Measurements from ENCODE around the gene TBPL1. TPM values are rescaled to one million over a fixed set of nuclear protein-coding genes. Genes with fewer than 3 reads are reported as not detected.

The TBPL1 gene
- total and polyA plus RNA-seq, 2 of the 13 experiments (the other 11 are each of a cell fraction or from before 2014, with no cell fraction given): 25.3 to 39.3 TPM

- ATAC-seq: peak; percentile 88
- Histone ChIP-seq H3K9ac (ENCODE audit: insufficient read depth, low read depth, low read length) (no peak overlapping the region), H4K20me1 (ENCODE audit: insufficient read depth, low read length) (no peaks in the 10 kb centered on the region), H3K79me2 (ENCODE audit: insufficient read depth, low read length) (no peaks in the 10 kb centered on the region), H3K4me3 (replicated peaks in 1 of 3; ENCODE audit: insufficient read depth in 1 of 3, low read depth in 2 of 3, low read length in 3 of 3) (no peak overlapping the region), H3K36me3 (replicated peaks in 1 of 2; ENCODE audit: control insufficient read depth in 1 of 2, insufficient read depth in 2 of 2, low read length in 2 of 2) (no peaks in the 10 kb centered on the region), H3K27ac (ENCODE audit: extremely low read length, insufficient read depth, low read length) (no peak overlapping the region), H3K9me3 (ENCODE audit: low read length) (peaks cover 6% of the 10 kb centered on the region), H3K4me1 (ENCODE audit: insufficient read depth, low read length) (no peaks in the 10 kb centered on the region), H2AFZ (ENCODE audit: low read length) (no peak overlapping the region), H3K4me2 (ENCODE audit: low read depth, low read length) (no peak overlapping the region), H3K27me3 (ENCODE audit: control insufficient read depth in 1 of 2, insufficient read depth in 2 of 2, low read length in 2 of 2) (0 out of 5 replicates have a peak, but pooled peaks cover 0 to 2% of the 10 kb centered on the region in 2 experiments)
- peak; percentile 16 for DNase-seq (ENCODE audit: low spot score)
- WGBS (ENCODE audit: low lambda C conversion rate): 13% methylated on average over 3 of the region's 3 CpGs
- intact Hi-C loops (cut with micrococcal nuclease; ENCODE audit: unreplicated experiment): no loop called here
- no TSS peak for BruUV-seq (replicated peaks)
- TF ChIP-seq PRDM4 (CRISPR knock-in tag; IDR thresholded peaks at IDR 0.05; ENCODE audit: borderline replicate concordance) (no peak), RXRB (CRISPR knock-in tag; IDR thresholded peaks at IDR 0.05; ENCODE audit: borderline replicate concordance) (no peak), CEBPB (IDR thresholded peaks at IDR 0.05; ENCODE audit: borderline replicate concordance, low read depth, low read length) (peak; percentile 36; the same call in 1 of the 2 replicates), ELF3 (CRISPR knock-in tag; IDR thresholded peaks at IDR 0.05) (no peak)
- POLR2A ChIA-PET: no interaction called here
- in situ Hi-C loops (cut with HindIII; ENCODE audit: extremely low pct_ligation_motif_present, low pct_unique_long_range_greater_than_20kb): no loop called here
- FAIRE-seq: no peak
- CTCF ChIA-PET (ENCODE audit: low intra/inter-chr PET ratio, low total read pairs): no interaction called here
Measured at GRCh38 chr6:133945158-133945557, 7.9 kb upstream of the TBPL1 start.

GRCh38 chr6:133947302-133947900 lies 5.6 kb upstream of the TBPL1 start:
- no TSS peak for BruUV-seq (replicated peaks)
- no peak overlapping the region for H3K4me2 ChIP-seq (ENCODE audit: low read depth, low read length)
- WGBS (ENCODE audit: low lambda C conversion rate): 0% methylated on average over 1 of the region's 1 CpG
- H3K4me1 ChIP-seq (ENCODE audit: insufficient read depth, low read length): peaks cover 8% of the 10 kb centered on the region
- intact Hi-C loops (cut with micrococcal nuclease; ENCODE audit: unreplicated experiment) (no loop called here), in situ Hi-C loops (cut with HindIII; ENCODE audit: extremely low pct_ligation_motif_present, low pct_unique_long_range_greater_than_20kb) (no loop called here)
- H3K9ac ChIP-seq (ENCODE audit: insufficient read depth, low read depth, low read length): no peak overlapping the region
- peaks cover 0 to 2% of the 10 kb centered on the region in 2 experiments; a peak in 1 of 5 replicates for H3K27me3 ChIP-seq (ENCODE audit: control insufficient read depth in 1 of 2, insufficient read depth in 2 of 2, low read length in 2 of 2)
- H4K20me1 ChIP-seq (ENCODE audit: insufficient read depth, low read length): no peaks in the 10 kb centered on the region
- ChIA-PET CTCF (ENCODE audit: low intra/inter-chr PET ratio, low total read pairs) (no interaction called here), POLR2A (no interaction called here)
- H2AFZ ChIP-seq (ENCODE audit: low read length): no peak overlapping the region
- no peak overlapping the region for H3K4me3 ChIP-seq (replicated peaks in 1 of 3; ENCODE audit: insufficient read depth in 1 of 3, low read depth in 2 of 3, low read length in 3 of 3)
- no peak overlapping the region for H3K27ac ChIP-seq (ENCODE audit: extremely low read length, insufficient read depth, low read length)
- no peaks in the 10 kb centered on the region for H3K9me3 ChIP-seq (ENCODE audit: low read length)
- no peaks in the 10 kb centered on the region for H3K36me3 ChIP-seq (replicated peaks in 1 of 2; ENCODE audit: control insufficient read depth in 1 of 2, insufficient read depth in 2 of 2, low read length in 2 of 2)
- DNase-seq (ENCODE audit: low spot score) (no peak), ATAC-seq (no peak), FAIRE-seq (no peak)
- no peaks in the 10 kb centered on the region for H3K79me2 ChIP-seq (ENCODE audit: insufficient read depth, low read length)
- no peak for TF ChIP-seq TCF7 (IDR thresholded peaks at IDR 0.05; ENCODE audit: low read depth)
- TF ChIP-seq ZNF616 (CRISPR knock-in tag; IDR thresholded peaks at IDR 0.05; ENCODE audit: low read depth): no peak
- TF ChIP-seq RXRA (CRISPR knock-in tag; IDR thresholded peaks at IDR 0.05): no peak
- no peak for TF ChIP-seq ZNF607 (CRISPR knock-in tag; IDR thresholded peaks at IDR 0.05; ENCODE audit: borderline replicate concordance)
- TF ChIP-seq THAP9 (CRISPR knock-in tag; IDR thresholded peaks at IDR 0.05; ENCODE audit: borderline replicate concordance): no peak
- TF ChIP-seq PLSCR1 (CRISPR knock-in tag; IDR thresholded peaks at IDR 0.05; ENCODE audit: borderline replicate concordance): no peak
